H1 (cell line): ENCODE measurements around the gene TBPL2. TPM values are rescaled to one million over a fixed set of nuclear protein-coding genes. Genes with fewer than 3 reads are reported as not detected.

Experiments
- CEBPB ChIP-seq: IDR thresholded peaks from 2 replicates; pipeline ENCODE4 v1.6.1; 2012; ENCODE audit warnings: low read depth, low read length
- E2F6 ChIP-seq: IDR thresholded peaks from 2 replicates; pipeline ENCODE4 v1.6.1; 2012; ENCODE audit warnings: inconsistent platforms
- EP300 ChIP-seq, 2 experiments: IDR thresholded peaks; 1 replicate in 1 of 2; 2 replicates in 1 of 2; pipeline ENCODE4 v1.6.1; 2011 to 2012; ENCODE audit warnings: low read depth in 2 of 2, low read length in 2 of 2, mild to moderate bottlenecking in 2 of 2, borderline replicate concordance in 1 of 2, inconsistent platforms in 1 of 2, moderate library complexity in 1 of 2
- KDM5A ChIP-seq: fragments of 200-600 bp; IDR thresholded peaks from 2 replicates; pipeline ENCODE4 v1.7.1; 2012; ENCODE audit warnings: mild to moderate bottlenecking, low read length, inconsistent platforms, mixed read lengths
- RXRA ChIP-seq: IDR thresholded peaks from 2 replicates; pipeline ENCODE4 v1.6.1; 2011; ENCODE audit warnings: low read depth, mild to moderate bottlenecking, low read length, moderate library complexity; ENCODE audit not compliant: insufficient read depth
- TAF7 ChIP-seq: optimal IDR thresholded peaks from 2 replicates; pipeline ENCODE3; 2011; ENCODE audit warnings: low read depth, mild to moderate bottlenecking, inconsistent platforms, low read length, moderate library complexity, borderline replicate concordance
- polyA plus RNA-seq, 7 experiments: library from polyadenylated mRNA; depleted of rRNA in 3 of 7; stranded (reverse) in 5 of 7; unstranded in 2 of 7; fragments of >200 nt in 5 of 7; fragments of 200-250 nt in 2 of 7; gene quantifications; 1 replicate in 5 of 7; 2 replicates in 1 of 7; 4 replicates in 1 of 7; pipeline versions ENCODE4 v1.2.1 to v1.2.3, GENCODE V29; 2011 to 2013; ENCODE audit warnings: missing spikeins in 2 of 7, mixed read lengths in 2 of 7
- total RNA-seq: library from RNA; stranded (reverse); fragmentation: NEBNext Ultra II Directional; extraction: Animal tissue kit (Norgen Biotek cat#: 25700); gene quantifications from 2 replicates; pipeline ENCODE4 v1.2.1, GENCODE V29; 2021

TBPL2 gene
- total and polyA plus RNA-seq, 2 of the 8 experiments (the other 6 are each of a cell fraction or from before 2014, with no cell fraction given) = 0.03 TPM; not detected in 1

GRCh38 chr14:55433880-55434804, 6.3 kb downstream of the TBPL2 start (continued):
- no peak for TF ChIP-seq E2F6
- TF ChIP-seq RXRA = no peak
- TF ChIP-seq EP300 (IDR thresholded peaks at IDR 0.05; ENCODE audit: borderline replicate concordance in 1 of 2, low read depth in 2 of 2, low read length in 2 of 2) = no peak
- TF ChIP-seq KDM5A = no peak
- no peak for TF ChIP-seq CEBPB
- no peak for TF ChIP-seq TAF7
